Subcutaneous adipose tissue (tissue), 4 donors: ENCODE results near the gene KLK14. TPM values are rescaled to one million over a fixed set of nuclear protein-coding genes. Genes with fewer than 3 reads are reported as not detected.

ENCODE experiments used
- total RNA-seq, 4 donors: library from RNA; depleted of rRNA; stranded (reverse); fragments of >200 nt; gene quantifications; one replicate each; pipeline ENCODE4 v1.1.0, GENCODE V29; 2016
- TF ChIP-seq, protein P1 (sequence below): fragments of 450-650 bp; IDR thresholded peaks from one replicate; pipeline ENCODE4 v1.5.1; 2016; ENCODE audit warnings: low read depth, mild to moderate bottlenecking, control low read depth, antibody characterized with exemption, moderate library complexity

The KLK14 gene
- total RNA-seq, 4 donors from 2014 or later: not detected

DNA sequence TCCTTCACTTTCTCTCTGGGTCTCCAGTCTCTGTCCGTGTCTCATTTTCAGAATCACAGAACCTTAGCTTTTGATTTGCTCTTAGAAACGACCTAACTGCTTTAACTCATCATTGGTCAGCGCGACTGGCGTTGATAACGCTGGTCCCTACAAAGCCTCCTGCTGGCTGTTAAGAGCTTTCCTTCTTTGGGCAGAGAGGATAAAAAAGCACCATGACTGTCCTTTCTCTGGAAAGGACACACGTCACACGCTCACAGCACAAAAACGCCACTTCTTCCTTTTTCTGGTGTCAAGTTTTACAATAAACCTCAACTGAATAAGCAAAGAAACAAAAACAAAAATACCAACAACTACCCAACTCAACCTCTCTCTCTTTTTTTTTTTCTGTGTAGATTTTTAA, 46.2 kb downstream of the KLK14 start:
- TF ChIP-seq, protein P1, sequence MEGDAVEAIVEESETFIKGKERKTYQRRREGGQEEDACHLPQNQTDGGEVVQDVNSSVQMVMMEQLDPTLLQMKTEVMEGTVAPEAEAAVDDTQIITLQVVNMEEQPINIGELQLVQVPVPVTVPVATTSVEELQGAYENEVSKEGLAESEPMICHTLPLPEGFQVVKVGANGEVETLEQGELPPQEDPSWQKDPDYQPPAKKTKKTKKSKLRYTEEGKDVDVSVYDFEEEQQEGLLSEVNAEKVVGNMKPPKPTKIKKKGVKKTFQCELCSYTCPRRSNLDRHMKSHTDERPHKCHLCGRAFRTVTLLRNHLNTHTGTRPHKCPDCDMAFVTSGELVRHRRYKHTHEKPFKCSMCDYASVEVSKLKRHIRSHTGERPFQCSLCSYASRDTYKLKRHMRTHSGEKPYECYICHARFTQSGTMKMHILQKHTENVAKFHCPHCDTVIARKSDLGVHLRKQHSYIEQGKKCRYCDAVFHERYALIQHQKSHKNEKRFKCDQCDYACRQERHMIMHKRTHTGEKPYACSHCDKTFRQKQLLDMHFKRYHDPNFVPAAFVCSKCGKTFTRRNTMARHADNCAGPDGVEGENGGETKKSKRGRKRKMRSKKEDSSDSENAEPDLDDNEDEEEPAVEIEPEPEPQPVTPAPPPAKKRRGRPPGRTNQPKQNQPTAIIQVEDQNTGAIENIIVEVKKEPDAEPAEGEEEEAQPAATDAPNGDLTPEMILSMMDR: no peak

DNA sequence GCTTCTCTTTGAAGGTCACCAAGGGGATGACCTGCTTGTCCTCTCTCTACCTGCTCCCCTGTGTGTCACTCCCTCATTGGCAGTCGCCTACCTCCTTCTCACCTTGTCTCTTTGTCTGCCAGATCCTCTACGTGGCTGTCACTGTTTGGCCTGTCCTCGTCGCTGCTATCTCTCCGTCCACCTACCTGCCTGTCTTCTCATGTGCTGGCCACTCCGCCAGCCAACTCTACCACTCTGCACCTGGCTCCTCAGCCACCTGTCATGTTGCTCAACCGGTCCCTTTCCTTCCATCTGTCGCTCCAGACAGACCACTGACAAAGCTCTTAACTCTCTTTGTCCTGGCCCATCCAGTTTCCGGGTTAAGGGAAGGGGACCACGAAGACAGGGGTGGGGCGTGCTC, 48.0 kb downstream of the KLK14 start, which contains the start of gene KLK12:
TSS of gene KLK12 (minus strand) at position 299 of the 400 bp plus-strand sequence. CDS start 381 bp downstream, outside the sequence.
- TF ChIP-seq, protein P1: no peak

DNA sequence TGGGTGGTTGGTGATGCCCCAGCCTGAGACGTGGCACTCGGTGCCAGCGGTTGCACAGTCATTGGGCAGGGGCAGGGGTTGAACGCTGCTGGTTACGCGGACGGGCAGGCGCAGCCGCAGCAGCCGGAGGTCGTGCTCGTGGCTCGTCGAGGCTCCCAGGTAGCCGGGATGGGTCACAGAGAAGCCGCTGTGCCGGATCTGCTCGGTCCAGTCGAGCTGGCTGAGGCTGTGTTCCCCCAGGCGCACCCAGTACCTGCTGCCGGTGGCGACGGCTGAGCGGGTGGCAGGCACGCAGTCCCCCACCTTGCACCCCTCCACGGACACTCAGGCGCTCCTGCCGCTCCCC, 50.8 kb downstream of the KLK14 start:
- TF ChIP-seq, protein P1: no peak

DNA sequence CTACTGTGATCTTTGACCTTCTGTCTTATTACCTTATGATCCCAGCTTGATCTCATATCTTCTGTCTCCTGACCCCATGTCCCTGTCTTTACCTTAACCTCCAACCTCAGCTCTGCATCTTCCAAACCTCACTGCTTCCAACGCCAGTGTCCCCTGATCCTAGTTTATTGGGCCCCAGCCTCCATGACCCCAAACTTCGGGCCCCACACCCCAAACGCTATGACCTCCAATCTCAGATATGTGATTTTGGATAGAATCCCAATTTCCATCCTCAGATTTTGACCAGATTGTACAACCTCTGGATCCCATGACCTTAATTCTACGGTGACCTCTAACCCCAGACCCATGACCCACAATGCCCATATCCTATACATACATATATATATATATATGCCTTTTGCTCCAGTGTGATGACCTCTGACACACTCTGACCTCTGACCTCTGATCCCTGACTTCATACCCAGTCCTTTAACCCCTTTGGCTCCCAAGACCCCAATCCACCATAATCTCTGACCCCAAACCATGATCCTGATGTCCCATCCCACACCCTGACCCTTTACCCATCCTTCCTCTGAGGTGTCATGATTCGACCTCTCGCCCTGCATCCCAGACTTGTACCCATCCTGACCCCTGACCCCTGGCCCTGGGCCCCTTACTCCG, 51.3 kb downstream of the KLK14 start:
- TF ChIP-seq, protein P1: no peak

DNA sequence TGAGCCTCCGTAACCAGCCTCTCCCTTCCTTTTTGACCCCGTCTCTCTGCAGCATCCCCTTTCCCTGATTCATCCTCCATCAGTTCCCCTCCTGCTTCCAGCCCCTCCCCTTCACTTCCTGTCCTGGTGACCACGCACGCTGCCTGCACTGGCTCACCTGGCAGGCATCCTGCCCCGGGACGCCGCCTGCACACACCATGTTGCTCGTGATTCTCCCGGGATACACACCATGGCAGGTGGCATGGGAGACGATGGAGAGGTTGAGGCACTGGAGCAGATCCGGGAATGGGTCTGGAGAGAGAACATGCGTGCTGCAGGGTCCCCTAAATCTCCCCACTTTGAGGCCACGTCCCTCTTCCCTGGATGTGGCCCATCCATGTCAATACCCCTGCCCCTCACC, 52.1 kb downstream of the KLK14 start:
- TF ChIP-seq, protein P1: no peak

DNA sequence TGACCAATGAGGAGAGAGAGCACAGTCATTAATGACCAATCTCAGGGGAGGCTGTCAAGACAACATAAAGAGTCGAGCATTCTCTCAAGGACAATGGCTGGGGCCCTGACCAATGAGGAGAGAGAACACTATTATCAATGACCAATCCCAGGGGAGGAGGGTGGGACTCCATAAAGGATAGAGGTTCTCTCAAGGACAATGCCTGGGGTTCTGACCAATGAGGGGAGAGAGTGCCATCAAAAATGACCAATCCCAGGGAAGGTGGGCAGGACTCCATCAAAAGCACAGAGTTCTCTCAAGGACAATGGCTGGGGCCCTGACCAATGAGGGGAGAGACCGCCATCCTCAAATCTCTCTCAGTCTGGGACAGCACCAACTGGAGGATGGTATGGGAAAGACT, 53.0 kb downstream of the KLK14 start:
- TF ChIP-seq, protein P1: no peak

Other genes with a start within 250 kb of the KLK14 start
- not detected for gene KLK15, start 249.3 kb downstream of the KLK14 start, total RNA-seq
- not detected for gene KLK3, start 228.0 kb downstream of the KLK14 start, total RNA-seq
- gene KLK2, start 209.4 kb downstream of the KLK14 start, total RNA-seq: under 1 TPM in 1 of 4 donors, not detected in 3; 0.44 TPM
- gene KLK4, start 171.5 kb downstream of the KLK14 start, total RNA-seq: not detected
- not detected for gene KLK5, start 129.8 kb downstream of the KLK14 start, total RNA-seq
- not detected for gene KLK6, start 113.3 kb downstream of the KLK14 start, total RNA-seq
- 1 to 10 TPM in 1 of 4 donors, not detected in 3; 1.5 TPM for gene KLK7, start 99.0 kb downstream of the KLK14 start, total RNA-seq
- not detected for gene KLK8, start 81.3 kb downstream of the KLK14 start, total RNA-seq
- 1 to 10 TPM in 1 of 4 donors, not detected in 3; 1.0 TPM for gene KLK10, start 63.2 kb downstream of the KLK14 start, total RNA-seq
- not detected for gene KLK11, start 56.3 kb downstream of the KLK14 start, total RNA-seq
- not detected for gene KLK12, start 47.9 kb downstream of the KLK14 start, total RNA-seq
- not detected for gene KLK13, start 17.8 kb downstream of the KLK14 start, total RNA-seq
- 1 to 10 TPM; 2.8 to 8.5 (median 4.6) TPM for gene CTU1, start 25.5 kb upstream of the KLK14 start, total RNA-seq
- 10 to 100 TPM in 2 of 4 donors, 1 to 10 TPM in 2; 5.5 to 34.7 (median 11.3) TPM for gene SIGLEC9, start 42.0 kb upstream of the KLK14 start, total RNA-seq
- gene SIGLEC7, start 59.4 kb upstream of the KLK14 start, total RNA-seq: 10 to 100 TPM in 1 of 4 donors, 1 to 10 TPM in 2, under 1 TPM in 1; 0.57 to 13.4 (median 4.2) TPM
- gene CD33, start 142.2 kb upstream of the KLK14 start, total RNA-seq: 10 to 100 TPM in 3 of 4 donors, 1 to 10 TPM in 1; 4.7 to 32.1 (median 13.0) TPM
- gene SIGLECL1, start 168.2 kb upstream of the KLK14 start, total RNA-seq: not detected
- under 1 TPM in 3 of 4 donors, not detected in 1; 0.17 to 0.82 (median 0.22) TPM for gene IGLON5, start 228.8 kb upstream of the KLK14 start, total RNA-seq